ENCODE data around the gene AP2S1.

DNA sequence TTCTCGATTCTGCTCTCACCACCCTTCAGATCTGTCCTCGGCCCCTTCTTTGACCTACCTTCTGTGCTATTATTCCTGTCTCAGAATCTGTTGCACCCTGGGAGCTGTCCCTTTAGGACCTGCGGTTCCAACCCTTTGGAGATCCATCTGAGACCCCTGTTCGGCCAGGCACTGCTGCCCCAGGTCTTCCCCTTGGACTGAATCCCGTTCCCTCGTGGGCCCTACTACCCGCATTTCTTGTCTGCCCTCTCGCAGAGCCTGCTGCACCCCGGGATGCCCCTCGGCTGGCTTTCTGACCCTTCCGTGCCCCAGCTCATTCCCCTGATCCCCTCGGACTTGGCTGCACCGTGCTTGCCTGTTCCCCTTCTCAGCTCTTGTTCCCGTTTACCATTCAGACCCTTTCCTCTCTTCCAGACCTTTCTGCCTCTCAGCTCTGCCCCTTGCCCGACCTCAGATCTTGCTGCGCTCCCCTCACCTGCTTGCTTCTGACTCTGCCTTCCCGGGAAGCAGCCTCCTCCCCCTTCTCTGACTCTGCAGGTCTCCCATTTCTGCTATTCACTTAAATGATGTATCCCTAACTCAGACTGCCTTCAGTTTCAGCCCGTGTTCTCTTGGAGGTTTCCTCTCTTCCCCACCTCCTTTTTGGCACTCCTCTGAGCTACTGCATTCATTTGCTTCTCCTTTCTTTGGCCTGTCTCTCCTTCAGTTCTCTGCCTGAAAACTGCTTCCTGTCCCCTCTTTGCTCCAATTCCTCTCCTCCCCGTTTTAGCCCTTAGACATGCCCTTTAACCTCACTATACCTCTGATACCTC lies 11.3 kb upstream of the AP2S1 start:
- TF ChIP-seq CTCF (IDR thresholded peaks at IDR 0.05) (no peak), ZFX (IDR thresholded peaks at IDR 0.05; ENCODE audit: borderline replicate concordance) (no peak)
